Stomach smooth muscle (tissue), 2 donors: Measurements from ENCODE around the gene NR2F1-AS1.
A peak's percentile ranks its signal among the peaks of the same experiment; 100 is the strongest.
"Not testable (repeated sequence)": the region's sequence is repeated elsewhere in the genome, so short reads cannot be mapped to it uniquely, and the experiment has no call there.

ENCODE experiments used
- H3K27ac ChIP-seq: one replicate; pipeline ENCODE4 v1.7.0; 2013; ENCODE audit warnings: mild to moderate bottlenecking, low read length, inconsistent platforms
- H3K27me3 ChIP-seq, 2 donors: one replicate each; pipeline ENCODE4 v1.7.0; 2013; ENCODE audit warnings: low read length in 2 of 2; ENCODE audit not compliant: insufficient read depth in 2 of 2, control insufficient read depth in 1 of 2
- H3K36me3 ChIP-seq, 2 donors: one replicate each; pipeline ENCODE4 v1.7.0; 2013; ENCODE audit warnings: low read length in 2 of 2; ENCODE audit not compliant: control insufficient read depth in 2 of 2, insufficient read depth in 2 of 2
- H3K4me1 ChIP-seq: one replicate; pipeline ENCODE4 v1.7.0; 2013; ENCODE audit warnings: low read length; ENCODE audit not compliant: control insufficient read depth, insufficient read depth
- H3K4me3 ChIP-seq, 2 donors: one replicate each; pipeline ENCODE4 v1.7.0; 2013; ENCODE audit warnings: low read length in 2 of 2
- H3K9ac ChIP-seq, 2 donors: one replicate each; pipeline ENCODE4 v1.7.0; 2013; ENCODE audit warnings: low read length in 2 of 2, mild to moderate bottlenecking in 1 of 2
- H3K9me3 ChIP-seq, 2 donors: one replicate each; pipeline ENCODE4 v1.7.0; 2013; ENCODE audit warnings: low read length in 2 of 2; ENCODE audit not compliant: control insufficient read depth in 2 of 2
- donor health status: healthy.
- donor health status: Pancreatic carcinoma.

NR2F1-AS1 gene

GRCh38 chr5:93549594-93549993, 31.4 kb downstream of the NR2F1-AS1 start:
- not testable (repeated sequence) for H3K9me3 ChIP-seq, H3K36me3 ChIP-seq, H3K27me3 ChIP-seq, H3K4me1 ChIP-seq, H3K9ac ChIP-seq, H3K4me3 ChIP-seq, H3K27ac ChIP-seq

GRCh38 chr5:93545872-93546271, 35.1 kb downstream of the NR2F1-AS1 start:
- H3K27ac ChIP-seq: no peak overlapping the region
- H3K4me1 ChIP-seq: no peaks in the 10 kb centered on the region
- H3K9ac ChIP-seq: peak overlapping the region in 1 of 2 donors; percentile 31
- H3K9me3 ChIP-seq: no peaks in the 10 kb centered on the region
- no peaks in the 10 kb centered on the region for H3K27me3 ChIP-seq
- peaks cover 3 to 10% of the 10 kb centered on the region in 2 donors for H3K36me3 ChIP-seq
- H3K4me3 ChIP-seq: no peak overlapping the region

- Histone ChIP-seq H3K27me3 (no peaks in the 10 kb centered on the region), H3K9me3 (no peaks in the 10 kb centered on the region), H3K27ac (no peak overlapping the region), H3K36me3 (peaks cover 0 to 9% of the 10 kb centered on the region in 2 donors), H3K9ac (no peak overlapping the region), H3K4me1 (peaks cover 7% of the 10 kb centered on the region), H3K4me3 (peak overlapping the region in 1 of 2 donors; percentile 35)
Observed at GRCh38 chr5:93532370-93532769, 48.6 kb downstream of the NR2F1-AS1 start.

- not testable (repeated sequence) for H3K9me3 ChIP-seq, H3K4me1 ChIP-seq, H3K27me3 ChIP-seq, H3K9ac ChIP-seq, H3K27ac ChIP-seq, H3K4me3 ChIP-seq, H3K36me3 ChIP-seq
Observed at GRCh38 chr5:93521815-93522214, 59.2 kb downstream of the NR2F1-AS1 start.

GRCh38 chr5:93519740-93520139, 61.3 kb downstream of the NR2F1-AS1 start:
- Histone ChIP-seq H3K9ac (no peak overlapping the region), H3K9me3 (peaks cover 0 to 7% of the 10 kb centered on the region in 2 donors), H3K4me1 (no peaks in the 10 kb centered on the region), H3K27ac (no peak overlapping the region), H3K4me3 (no peak overlapping the region), H3K27me3 (no peaks in the 10 kb centered on the region), H3K36me3 (peaks cover 3 to 4% of the 10 kb centered on the region in 2 donors)

- Histone ChIP-seq H3K27me3 (no peaks in the 10 kb centered on the region), H3K27ac (no peak overlapping the region), H3K9ac (no peak overlapping the region), H3K36me3 (no peaks in the 10 kb centered on the region), H3K9me3 (peaks cover 0 to 3% of the 10 kb centered on the region in 2 donors), H3K4me1 (no peaks in the 10 kb centered on the region), H3K4me3 (no peak overlapping the region)
Observed at GRCh38 chr5:93517828-93518227, 63.2 kb downstream of the NR2F1-AS1 start.

- no peak overlapping the region for H3K4me3 ChIP-seq
- H3K27me3 ChIP-seq: no peaks in the 10 kb centered on the region
Observed at GRCh38 chr5:93513298-93513697, 67.7 kb downstream of the NR2F1-AS1 start.

GRCh38 chr5:93512799-93513198, 68.2 kb downstream of the NR2F1-AS1 start:
- no peak overlapping the region for H3K27ac ChIP-seq
- H3K4me1 ChIP-seq: no peaks in the 10 kb centered on the region

More at GRCh38 chr5:93513298-93513697, 67.7 kb downstream of the NR2F1-AS1 start:
- Histone ChIP-seq H3K9ac (no peak overlapping the region), H3K4me1 (no peaks in the 10 kb centered on the region), H3K9me3 (no peaks in the 10 kb centered on the region), H3K27ac (no peak overlapping the region), H3K36me3 (no peaks in the 10 kb centered on the region)

GRCh38 chr5:93511445-93511844, 69.6 kb downstream of the NR2F1-AS1 start:
- H3K27me3 ChIP-seq: no peaks in the 10 kb centered on the region
- H3K4me1 ChIP-seq: no peaks in the 10 kb centered on the region
- no peaks in the 10 kb centered on the region for H3K36me3 ChIP-seq
- no peaks in the 10 kb centered on the region for H3K9me3 ChIP-seq
- no peak overlapping the region for H3K27ac ChIP-seq
- H3K9ac ChIP-seq: no peak overlapping the region
- no peak overlapping the region for H3K4me3 ChIP-seq

More at GRCh38 chr5:93512799-93513198, 68.2 kb downstream of the NR2F1-AS1 start:
- Histone ChIP-seq H3K9ac (no peak overlapping the region), H3K4me3 (no peak overlapping the region), H3K27me3 (no peaks in the 10 kb centered on the region), H3K36me3 (no peaks in the 10 kb centered on the region), H3K9me3 (no peaks in the 10 kb centered on the region)

GRCh38 chr5:93510626-93511380, 70.2 kb downstream of the NR2F1-AS1 start:
- H3K9me3 ChIP-seq: no peaks in the 10 kb centered on the region
- no peak overlapping the region for H3K9ac ChIP-seq
- no peaks in the 10 kb centered on the region for H3K27me3 ChIP-seq
- no peaks in the 10 kb centered on the region for H3K4me1 ChIP-seq
- H3K27ac ChIP-seq: no peak overlapping the region
- no peak overlapping the region for H3K4me3 ChIP-seq
- no peaks in the 10 kb centered on the region for H3K36me3 ChIP-seq

- not testable (repeated sequence) for H3K9ac ChIP-seq, H3K9me3 ChIP-seq, H3K27ac ChIP-seq, H3K4me3 ChIP-seq, H3K4me1 ChIP-seq, H3K27me3 ChIP-seq, H3K36me3 ChIP-seq
Observed at GRCh38 chr5:93505553-93505952, 75.5 kb downstream of the NR2F1-AS1 start.
